ENCODE data around the gene PRDX5. TPM values are rescaled to one million over a fixed set of nuclear protein-coding genes. Genes with fewer than 3 reads are reported as not detected.

PRDX5 gene
- polyA plus RNA-seq, 1 donor, result 219 TPM

GRCh38 chr11:64297699-64298358 is 20.1 kb upstream of the PRDX5 start:
- H3K4me3 ChIP-seq (ENCODE audit: low read length), result no peak overlapping the region
- peaks cover 16% of the 10 kb centered on the region for H3K4me1 ChIP-seq (ENCODE audit: control insufficient read depth, insufficient read depth, low read length)
- no peak overlapping the region for H3K27ac ChIP-seq (ENCODE audit: low read length)
- DNase-seq, result no peak
- 50% methylated on average over 1 of the region's 18 CpGs for WGBS (ENCODE audit: insufficient coverage, low lambda C conversion rate)
- no peaks in the 10 kb centered on the region for H3K36me3 ChIP-seq (ENCODE audit: control insufficient read depth, insufficient read depth, low read length)
- peaks cover 3% of the 10 kb centered on the region for H3K9me3 ChIP-seq (ENCODE audit: control insufficient read depth, low read depth, low read length)
- H3K27me3 ChIP-seq (ENCODE audit: control insufficient read depth, insufficient read depth, low read length), result peaks cover 89% of the 10 kb centered on the region

DNA sequence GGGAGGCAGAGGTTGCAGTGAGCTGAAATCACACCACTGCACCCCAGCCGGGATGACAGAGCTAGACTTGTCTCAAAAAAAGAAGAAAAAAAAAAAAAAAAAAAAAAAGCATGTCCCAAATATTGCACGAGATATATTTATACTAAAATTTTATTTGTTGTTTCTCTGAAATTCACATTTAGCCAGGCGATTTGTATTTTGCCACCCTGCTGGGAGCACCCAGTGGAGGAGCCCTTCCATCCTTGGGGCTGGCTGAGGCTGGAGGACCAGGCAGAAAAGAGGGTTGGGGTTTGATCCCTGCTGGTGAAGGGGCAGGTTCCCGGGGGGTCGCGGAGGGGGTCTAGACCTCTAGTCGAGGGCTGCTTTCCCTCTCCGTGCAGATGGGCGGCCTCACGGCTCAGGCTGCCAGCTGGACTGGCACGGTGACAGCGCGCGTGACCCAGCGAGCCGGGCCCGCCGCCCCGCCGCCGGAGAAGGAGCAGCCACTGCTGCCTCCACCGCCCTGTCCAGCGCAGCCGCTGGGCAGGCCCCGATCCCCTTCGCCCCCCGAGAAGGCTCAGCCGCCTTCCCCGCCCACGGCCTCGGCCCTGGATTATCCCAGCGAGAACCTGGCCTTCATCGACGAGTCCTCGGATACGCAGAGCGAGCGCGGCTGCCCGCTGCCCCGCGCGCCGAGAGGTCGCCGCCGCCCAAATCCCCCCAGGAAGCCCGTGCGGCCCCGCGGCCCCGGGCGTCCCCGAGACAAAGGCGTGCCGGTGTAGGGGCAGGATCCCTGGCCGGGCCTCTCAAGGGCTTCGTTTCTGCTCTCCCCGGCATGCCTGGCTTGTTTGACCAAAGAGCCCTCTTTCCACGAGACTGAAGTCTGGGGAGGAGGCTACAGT is 18.7 kb upstream of the PRDX5 start:
- WGBS (ENCODE audit: insufficient coverage, low lambda C conversion rate), result no CpG with 5 or more reads among the region's 60 CpGs
- Histone ChIP-seq H3K36me3 (ENCODE audit: control insufficient read depth, insufficient read depth, low read length) (no peaks in the 10 kb centered on the region), H3K4me3 (ENCODE audit: low read length) (no peak overlapping the region), H3K4me1 (ENCODE audit: control insufficient read depth, insufficient read depth, low read length) (peaks cover 22% of the 10 kb centered on the region), H3K9me3 (ENCODE audit: control insufficient read depth, low read depth, low read length) (peaks cover 3% of the 10 kb centered on the region), H3K27ac (ENCODE audit: low read length) (no peak overlapping the region), H3K27me3 (ENCODE audit: control insufficient read depth, insufficient read depth, low read length) (peaks cover 78% of the 10 kb centered on the region)
- peak in 1 of 2 donors; percentile 43 for DNase-seq

DNA sequence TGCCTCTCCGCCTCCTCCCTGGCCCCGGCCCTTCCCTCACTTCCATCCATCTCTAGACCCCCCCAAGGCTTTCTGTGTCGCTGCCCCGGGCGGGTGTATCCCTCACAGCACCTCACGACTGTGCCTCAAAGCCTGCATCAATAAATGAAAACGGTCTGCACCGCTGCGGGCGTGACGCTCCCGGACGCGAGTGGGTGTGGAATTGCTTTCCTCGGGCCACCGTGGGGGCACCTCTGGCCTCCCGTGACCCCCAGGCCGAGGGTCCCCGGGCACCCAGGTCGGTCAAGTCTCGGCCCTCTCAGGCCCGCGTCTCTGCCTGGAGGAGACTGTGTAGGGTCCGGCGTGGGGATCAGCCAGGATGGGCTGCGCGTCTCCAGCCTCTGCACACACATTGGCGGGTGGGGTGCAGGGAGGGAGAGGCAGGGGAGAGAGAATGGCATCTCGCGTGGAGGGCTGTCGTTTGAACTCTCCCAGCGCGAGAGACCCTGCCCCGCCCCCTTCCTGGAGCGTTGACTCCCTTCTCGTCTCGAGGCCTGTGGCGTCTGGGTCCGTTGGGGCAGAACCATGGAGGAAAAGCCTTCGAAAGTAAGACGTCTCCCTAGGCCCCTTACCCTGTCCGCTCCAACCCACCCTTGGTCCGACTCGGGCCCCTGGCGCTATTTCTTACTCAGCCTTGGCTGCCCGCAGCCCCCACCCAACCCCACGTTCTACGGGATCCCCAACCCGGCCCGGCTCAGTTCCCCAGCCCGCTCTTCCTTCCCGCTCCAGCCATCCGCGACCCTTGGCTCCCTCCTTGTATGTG is 17.9 kb upstream of the PRDX5 start, which contains the start of gene CATSPERZ:
Gene CATSPERZ, plus strand, starts transcription at position 512 of the 802 bp plus-strand sequence. Its CDS starts 53 bp downstream, at position 565.
- Histone ChIP-seq H3K27ac (ENCODE audit: low read length) (no peak within 1 kb of the TSS), H3K27me3 (ENCODE audit: control insufficient read depth, insufficient read depth, low read length) (peaks cover 69% of the 10 kb centered on the region), H3K9me3 (ENCODE audit: control insufficient read depth, low read depth, low read length) (peaks cover 3% of the 10 kb centered on the region)

DNA sequence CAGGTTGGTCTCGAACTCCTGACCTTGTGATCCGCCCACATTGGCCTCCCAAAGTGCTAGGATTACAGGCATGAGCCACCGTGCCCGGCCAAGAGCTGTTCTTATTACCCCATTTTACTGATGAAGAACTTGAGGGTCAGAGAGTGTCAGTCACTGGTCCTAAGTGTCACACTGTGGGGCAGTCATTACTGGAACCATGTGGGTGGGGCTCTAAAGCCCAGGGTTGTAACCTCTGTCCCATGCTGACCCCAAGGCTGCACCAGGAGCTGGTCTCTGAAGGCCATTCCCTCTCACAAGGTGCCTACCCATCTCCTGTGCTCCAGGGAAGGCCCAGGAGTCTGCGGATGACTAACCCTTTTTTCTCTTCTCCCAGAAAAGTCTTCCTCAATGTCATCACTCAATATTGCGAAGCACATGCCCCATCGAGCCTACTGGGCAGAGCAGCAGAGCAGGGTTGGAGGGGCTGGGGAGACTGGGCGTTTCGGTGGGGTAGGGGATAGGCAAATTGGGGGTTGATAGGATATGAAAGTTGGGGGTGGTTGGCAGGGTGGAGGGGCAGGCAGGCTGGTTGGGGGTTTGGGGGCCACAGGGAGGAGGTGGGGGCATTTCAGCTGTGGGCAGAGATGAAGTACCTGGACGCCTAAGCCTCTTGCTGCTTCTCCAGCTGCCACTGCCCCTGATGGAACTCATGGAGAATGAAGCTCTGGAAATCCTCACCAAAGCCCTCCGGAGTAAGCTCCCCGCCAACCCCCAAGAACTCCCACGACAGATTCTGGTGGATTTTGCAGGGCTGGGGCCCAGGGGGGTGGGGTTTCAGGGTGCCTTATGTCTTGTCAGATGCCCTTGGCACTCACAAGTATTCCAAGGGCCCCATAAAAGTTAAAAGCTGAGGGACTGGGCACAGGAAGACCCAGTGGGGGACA is 14.6 kb upstream of the PRDX5 start:
- peaks cover 36% of the 10 kb centered on the region for H3K27me3 ChIP-seq (ENCODE audit: control insufficient read depth, insufficient read depth, low read length)
- H3K4me3 ChIP-seq (ENCODE audit: low read length), result no peak overlapping the region
- DNase-seq, result no peak
- H3K27ac ChIP-seq (ENCODE audit: low read length), result no peak overlapping the region
- H3K4me1 ChIP-seq (ENCODE audit: control insufficient read depth, insufficient read depth, low read length), result peaks cover 36% of the 10 kb centered on the region
- H3K36me3 ChIP-seq (ENCODE audit: control insufficient read depth, insufficient read depth, low read length), result peaks cover 4% of the 10 kb centered on the region
- no CpG with 5 or more reads among the region's 13 CpGs for WGBS (ENCODE audit: insufficient coverage, low lambda C conversion rate)
- peaks cover 3% of the 10 kb centered on the region for H3K9me3 ChIP-seq (ENCODE audit: control insufficient read depth, low read depth, low read length)

More for the DNA sequence above, 17.9 kb upstream of the PRDX5 start, which contains the start of gene CATSPERZ:
- Histone ChIP-seq H3K36me3 (ENCODE audit: control insufficient read depth, insufficient read depth, low read length) (no peaks in the 10 kb centered on the region), H3K4me3 (ENCODE audit: low read length) (peak within 1 kb of the TSS; percentile 20), H3K4me1 (ENCODE audit: control insufficient read depth, insufficient read depth, low read length) (peaks cover 27% of the 10 kb centered on the region)
- no peak for DNase-seq
- WGBS (ENCODE audit: insufficient coverage, low lambda C conversion rate), result no CpG with 5 or more reads among the region's 54 CpGs

- peaks cover 4% of the 10 kb centered on the region for H3K36me3 ChIP-seq (ENCODE audit: control insufficient read depth, insufficient read depth, low read length)
- no peak for DNase-seq
- peaks cover 3% of the 10 kb centered on the region for H3K9me3 ChIP-seq (ENCODE audit: control insufficient read depth, low read depth, low read length)
- H3K27ac ChIP-seq (ENCODE audit: low read length), result peak overlapping the region; percentile 99
- WGBS (ENCODE audit: insufficient coverage, low lambda C conversion rate), result no CpG with 5 or more reads among the region's 5 CpGs
- peak overlapping the region; percentile 70 for H3K4me3 ChIP-seq (ENCODE audit: low read length)
- peaks cover 30% of the 10 kb centered on the region for H3K27me3 ChIP-seq (ENCODE audit: control insufficient read depth, insufficient read depth, low read length)
- peaks cover 36% of the 10 kb centered on the region for H3K4me1 ChIP-seq (ENCODE audit: control insufficient read depth, insufficient read depth, low read length)
Observed at GRCh38 chr11:64304032-64304315, 13.9 kb upstream of the PRDX5 start.

GRCh38 chr11:64304316-64305072 is 13.4 kb upstream of the PRDX5 start:
- peak overlapping the region; percentile 70 for H3K4me3 ChIP-seq (ENCODE audit: low read length)
- peak overlapping the region; percentile 99 for H3K27ac ChIP-seq (ENCODE audit: low read length)
- H3K36me3 ChIP-seq (ENCODE audit: control insufficient read depth, insufficient read depth, low read length), result peaks cover 4% of the 10 kb centered on the region
- DNase-seq, result peak; percentile 84 to 89
- H3K9me3 ChIP-seq (ENCODE audit: control insufficient read depth, low read depth, low read length), result peaks cover 3% of the 10 kb centered on the region
- no CpG with 5 or more reads among the region's 46 CpGs for WGBS (ENCODE audit: insufficient coverage, low lambda C conversion rate)
- H3K4me1 ChIP-seq (ENCODE audit: control insufficient read depth, insufficient read depth, low read length), result peaks cover 34% of the 10 kb centered on the region
- peaks cover 25% of the 10 kb centered on the region for H3K27me3 ChIP-seq (ENCODE audit: control insufficient read depth, insufficient read depth, low read length)

- no peaks in the 10 kb centered on the region for H3K9me3 ChIP-seq (ENCODE audit: control insufficient read depth, low read depth, low read length)
- peak; percentile 99 for DNase-seq
- peak within 1 kb of the TSS; percentile 99 for H3K27ac ChIP-seq (ENCODE audit: low read length)
- peaks cover 4% of the 10 kb centered on the region for H3K36me3 ChIP-seq (ENCODE audit: control insufficient read depth, insufficient read depth, low read length)
- H3K4me1 ChIP-seq (ENCODE audit: control insufficient read depth, insufficient read depth, low read length), result peaks cover 28% of the 10 kb centered on the region
- H3K4me3 ChIP-seq (ENCODE audit: low read length), result peak within 1 kb of the TSS; percentile 70
- peaks cover 18% of the 10 kb centered on the region for H3K27me3 ChIP-seq (ENCODE audit: control insufficient read depth, insufficient read depth, low read length)
- no CpG with 5 or more reads among the region's 81 CpGs for WGBS (ENCODE audit: insufficient coverage, low lambda C conversion rate)
Observed at GRCh38 chr11:64305075-64305690, 12.7 kb upstream of the PRDX5 start, which contains the start of gene ESRRA. TSS of gene ESRRA (plus strand) at chr11:64305524. CDS start at chr11:64307180, 1,656 bp downstream.

DNA sequence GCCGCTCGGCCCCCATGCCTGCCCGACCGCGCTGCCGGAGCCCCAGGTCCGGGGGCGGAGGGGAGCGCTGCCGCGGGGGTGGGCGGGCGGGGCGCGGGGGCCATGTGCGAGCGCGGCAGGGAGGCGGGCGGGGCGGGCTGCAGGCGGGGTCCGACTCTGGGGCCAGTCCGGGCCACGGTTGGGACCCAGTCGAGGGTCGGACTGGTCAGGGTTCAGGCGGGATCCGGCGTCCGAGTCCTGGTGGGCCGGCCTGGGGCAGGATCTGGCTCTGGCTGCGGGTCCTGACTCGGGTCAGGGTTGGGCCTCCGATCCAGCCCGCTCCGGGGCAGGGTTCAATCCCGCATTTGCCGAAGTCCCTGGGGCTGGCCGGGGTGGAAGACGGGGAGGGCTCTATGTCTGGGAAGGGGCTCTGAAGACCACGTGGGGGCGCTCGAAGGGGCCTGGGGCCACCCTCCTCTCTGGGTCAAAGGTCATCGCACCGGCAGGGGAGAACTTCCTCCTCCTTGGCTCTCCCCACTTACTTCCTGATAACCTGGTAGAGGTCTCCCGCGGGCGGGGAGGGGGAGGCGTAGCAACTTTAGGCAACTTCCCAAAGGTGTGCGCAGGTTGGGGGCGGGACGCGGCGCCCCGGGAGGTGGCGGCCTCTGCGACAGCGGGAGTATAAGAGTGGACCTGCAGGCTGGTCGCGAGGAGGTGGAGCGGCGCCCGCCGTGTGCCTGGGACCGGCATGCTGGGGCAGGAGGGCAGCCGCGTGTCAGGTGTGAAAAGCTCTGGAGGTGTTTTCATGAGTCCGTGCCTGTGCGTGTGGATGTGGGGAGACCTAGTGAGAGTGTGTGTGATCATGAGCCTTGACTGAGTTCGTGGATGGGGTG is 12.0 kb upstream of the PRDX5 start:
- Histone ChIP-seq H3K4me3 (ENCODE audit: low read length) (peak overlapping the region; percentile 68), H3K9me3 (ENCODE audit: control insufficient read depth, low read depth, low read length) (no peaks in the 10 kb centered on the region), H3K4me1 (ENCODE audit: control insufficient read depth, insufficient read depth, low read length) (peaks cover 20% of the 10 kb centered on the region), H3K27ac (ENCODE audit: low read length) (peak overlapping the region; percentile 79), H3K36me3 (ENCODE audit: control insufficient read depth, insufficient read depth, low read length) (peaks cover 5% of the 10 kb centered on the region), H3K27me3 (ENCODE audit: control insufficient read depth, insufficient read depth, low read length) (peaks cover 10% of the 10 kb centered on the region)
- DNase-seq, result peak; percentile 69 to 90
- 0% methylated on average over 1 of the region's 71 CpGs for WGBS (ENCODE audit: insufficient coverage, low lambda C conversion rate)
